AG09309 (cell line): ENCODE results near the gene VAV3.

Experiments
- DNase-seq: peaks from one replicate; pipeline ENCODE4 v3.0.0-alpha.2; 2010; ENCODE audit warnings: low read depth
- H3K4me3 ChIP-seq: 2 replicates; pipeline ENCODE4 v1.5.1; 2011; ENCODE audit warnings: mild to moderate bottlenecking, low read depth, low read length, moderate library complexity; ENCODE audit not compliant: control insufficient read depth
- CTCF ChIP-seq: IDR thresholded peaks from 2 replicates; pipeline ENCODE4 v1.5.1; 2011; ENCODE audit warnings: mild to moderate bottlenecking, low read depth, low read length, inconsistent platforms; ENCODE audit not compliant: insufficient read depth, control insufficient read depth; ENCODE audit errors: missing control alignments

Gene VAV3

DNA sequence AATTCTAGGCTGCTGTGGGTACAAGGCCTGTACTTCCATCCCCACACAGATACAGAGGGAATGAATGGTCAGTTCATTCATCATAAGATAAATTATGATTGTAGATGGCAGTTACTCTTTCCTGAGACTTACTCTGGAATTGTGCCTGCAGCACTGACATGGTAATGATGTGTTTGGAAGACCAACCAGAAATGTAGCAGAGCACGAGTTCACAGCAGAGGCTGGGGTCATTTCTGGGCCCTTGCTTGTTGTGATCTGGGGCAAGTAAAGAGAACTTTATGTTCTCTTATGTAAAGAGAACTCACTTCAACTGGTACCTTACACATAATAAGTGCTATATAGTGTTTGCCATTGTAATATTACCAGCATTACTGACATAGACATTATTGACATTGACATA is 412.2 kb downstream of the VAV3 start:
- DNase-seq: no peak
- TF ChIP-seq CTCF: no peak
- H3K4me3 ChIP-seq: no peak overlapping the region

DNA sequence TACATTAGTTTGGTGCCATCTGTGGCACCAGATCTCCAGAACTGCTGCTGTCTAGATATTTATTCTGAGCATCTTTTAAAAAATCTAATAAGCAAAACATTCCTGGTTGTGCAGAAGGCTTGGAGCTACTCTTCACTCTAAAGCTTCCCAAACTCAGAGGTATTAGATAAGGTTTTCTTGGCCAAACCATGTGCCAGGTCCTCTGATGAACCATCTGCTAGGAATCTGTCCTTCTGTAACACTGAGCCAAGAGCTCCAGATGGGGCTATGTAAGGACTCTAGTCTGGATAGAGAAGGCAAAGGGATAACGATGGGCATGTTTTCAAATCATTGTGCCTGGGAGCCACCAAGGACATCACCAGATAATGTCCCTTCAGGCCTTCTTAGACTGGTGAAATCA is 413.5 kb downstream of the VAV3 start:
- DNase-seq: no peak
- no peak overlapping the region for H3K4me3 ChIP-seq
- no peak for TF ChIP-seq CTCF

- TF ChIP-seq CTCF: no peak
- DNase-seq: no peak
- no peak overlapping the region for H3K4me3 ChIP-seq
Observed at GRCh38 chr1:107550358-107550757, 414.6 kb downstream of the VAV3 start.

- TF ChIP-seq CTCF: no peak
- H3K4me3 ChIP-seq: no peak overlapping the region
- DNase-seq: no peak
Observed at GRCh38 chr1:107549152-107549810, 415.7 kb downstream of the VAV3 start.

DNA sequence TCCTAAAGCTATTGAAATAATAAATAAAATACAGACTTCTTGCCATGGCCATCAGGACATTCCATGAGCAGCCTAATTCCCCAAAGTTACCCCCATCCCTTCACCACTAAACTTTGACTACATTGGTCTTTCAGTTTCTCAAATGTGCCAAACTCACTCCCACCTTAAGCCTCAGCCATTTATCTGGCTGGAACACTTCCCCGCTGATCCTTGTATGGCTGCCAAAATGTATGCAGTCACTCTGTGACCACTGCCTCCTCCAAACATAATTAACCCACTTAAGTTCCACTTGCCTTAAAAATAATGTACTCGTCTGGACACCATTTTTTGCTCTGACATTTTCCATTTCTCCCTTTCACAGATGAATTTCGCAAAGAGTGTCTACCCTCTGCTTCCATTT is 416.7 kb downstream of the VAV3 start:
- no peak overlapping the region for H3K4me3 ChIP-seq
- no peak for TF ChIP-seq CTCF
- no peak for DNase-seq

- TF ChIP-seq CTCF: no peak
- H3K4me3 ChIP-seq: no peak overlapping the region
- no peak for DNase-seq
Observed at GRCh38 chr1:107547363-107548155, 417.4 kb downstream of the VAV3 start.
